ENCODE measurements around the gene CDKN2D. TPM values are rescaled to one million over a fixed set of nuclear protein-coding genes. Genes with fewer than 3 reads are reported as not detected.

Gene CDKN2D
- total and polyA plus RNA-seq, 2 of the 13 experiments (the other 11 are each of a cell fraction or from before 2014, with no cell fraction given), result 5.4 to 8.6 TPM

- TF ChIP-seq ZNF614 (CRISPR knock-in tag; IDR thresholded peaks at IDR 0.05; ENCODE audit: borderline replicate concordance) (no peak), ADNP (CRISPR knock-in tag; IDR thresholded peaks at IDR 0.05) (peak; percentile 12; the same call in 1 of the 2 replicates), ESRRA (CRISPR knock-in tag; IDR thresholded peaks at IDR 0.05; ENCODE audit: low read depth) (no peak; the same call in 1 of the 2 replicates), AKAP8 (CRISPR knock-in tag; IDR thresholded peaks at IDR 0.05) (no peak), TCF7 (IDR thresholded peaks at IDR 0.05; ENCODE audit: low read depth) (no peak), ZNF891 (CRISPR knock-in tag; IDR thresholded peaks at IDR 0.05) (no peak), ZNF777 (CRISPR knock-in tag; IDR thresholded peaks at IDR 0.05) (no peak), ZNF160 (CRISPR knock-in tag; IDR thresholded peaks at IDR 0.05) (no peak), KIAA2018 (CRISPR knock-in tag; IDR thresholded peaks at IDR 0.05; ENCODE audit: borderline replicate concordance) (no peak), ZFP36L2 (CRISPR knock-in tag; IDR thresholded peaks at IDR 0.05) (no peak), STAT5B (CRISPR knock-in tag; IDR thresholded peaks at IDR 0.05) (no peak), KLF6 (CRISPR knock-in tag; IDR thresholded peaks at IDR 0.05) (no peak), ZNF280B (CRISPR knock-in tag; IDR thresholded peaks at IDR 0.05; ENCODE audit: borderline replicate concordance) (no peak), MIER3 (CRISPR knock-in tag; IDR thresholded peaks at IDR 0.05; ENCODE audit: borderline replicate concordance) (no peak), IRF1 (CRISPR knock-in tag; IDR thresholded peaks at IDR 0.05; ENCODE audit: low read depth) (no peak), RXRA (CRISPR knock-in tag; IDR thresholded peaks at IDR 0.05) (peak; percentile 34; the same call in 1 of the 2 replicates), ZNF530 (CRISPR knock-in tag; IDR thresholded peaks at IDR 0.05; ENCODE audit: low read depth) (no peak), RBFOX2 (IDR thresholded peaks at IDR 0.05; ENCODE audit: low read depth, low read length) (no peak), ZNF446 (CRISPR knock-in tag; IDR thresholded peaks at IDR 0.05) (no peak), FOXC1 (CRISPR knock-in tag; IDR thresholded peaks at IDR 0.05; ENCODE audit: borderline replicate concordance) (no peak), SMAD9 (CRISPR knock-in tag; IDR thresholded peaks at IDR 0.05) (no peak), NFATC3 (CRISPR knock-in tag; IDR thresholded peaks at IDR 0.05) (no peak), ZNF441 (CRISPR knock-in tag; IDR thresholded peaks at IDR 0.05; ENCODE audit: borderline replicate concordance) (no peak)
These were observed 24.0 kb downstream of the CDKN2D start (continued) for GRCh38 chr19:10544753-10545251.

Data from HepG2 (cell line).